A673 (cell line): ENCODE measurements around the gene MRE11.

Source experiments
- CTCF ChIP-seq: fragments of 300-800, 200-600 bp; sonication (generic); conservative IDR thresholded peaks from 2 replicates; pipeline ENCODE4 v1.5.1; 2017; ENCODE audit warnings: low read depth, mild to moderate bottlenecking, antibody characterized with exemption, low read length, moderate library complexity, mixed read lengths
- EZH2 ChIP-seq: fragments of 200-600 bp; sonication (generic); IDR thresholded peaks from 2 replicates; pipeline ENCODE4 v1.6.1; 2017; ENCODE audit warnings: borderline replicate concordance, low read depth, mild to moderate bottlenecking, mixed read lengths, antibody characterized with exemption, low read length; ENCODE audit not compliant: poor library complexity, severe bottlenecking

GRCh38 chr11:94500181-94500580 is 6.5 kb upstream of the MRE11 start:
- TF ChIP-seq CTCF, result no peak
- TF ChIP-seq EZH2, result no peak
